GM18511 (cell line): ENCODE data around the gene SH3PXD2B.

Source experiments
- ATAC-seq: cut with Tn5 transposase; IDR thresholded peaks from one replicate; pipeline ENCODE4 v1.9.1; 2021; ENCODE audit warnings: mild to moderate bottlenecking, moderate library complexity; ENCODE audit not compliant: unreplicated experiment

Gene SH3PXD2B

DNA sequence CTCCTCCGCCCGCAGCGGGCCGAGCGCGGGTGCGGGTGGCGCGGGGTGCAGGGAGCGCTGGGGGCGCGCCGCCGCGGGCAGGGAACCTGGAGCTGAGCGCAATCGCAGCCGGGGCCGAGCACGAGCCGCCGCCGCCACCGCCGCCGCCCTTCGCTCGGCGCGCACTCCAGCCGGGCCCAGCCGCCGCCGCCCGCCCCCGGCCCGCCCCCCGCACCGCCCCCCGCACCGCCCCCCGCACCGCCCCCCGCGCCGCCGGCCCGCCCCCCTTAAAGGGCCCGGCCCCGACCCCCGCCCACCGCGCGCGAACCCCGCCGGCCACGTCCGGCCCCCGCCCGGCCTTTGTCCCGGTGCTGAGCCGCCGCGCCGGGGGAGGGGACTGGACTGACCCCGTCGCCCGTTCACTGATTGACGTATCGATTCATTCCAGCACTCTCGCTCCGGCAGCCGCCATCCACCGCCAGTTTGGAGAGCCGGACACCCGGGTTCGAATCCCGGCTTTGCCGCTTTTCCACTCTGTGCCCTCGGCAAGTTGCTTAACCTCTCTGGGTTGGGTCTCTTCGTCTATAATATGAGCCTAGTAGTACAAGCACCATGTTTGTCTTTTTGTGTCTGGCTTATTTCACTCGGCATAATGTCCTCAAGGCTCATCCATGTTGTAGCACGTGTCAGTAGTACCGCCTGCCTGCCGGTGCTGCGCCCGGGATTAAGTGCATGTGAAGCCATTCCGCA is at the start of gene SH3PXD2B:
Gene SH3PXD2B, minus strand, starts transcription at position 168 of the 729 bp plus-strand sequence. CDS start 173 bp downstream, outside the sequence.
- ATAC-seq, result no peak

DNA sequence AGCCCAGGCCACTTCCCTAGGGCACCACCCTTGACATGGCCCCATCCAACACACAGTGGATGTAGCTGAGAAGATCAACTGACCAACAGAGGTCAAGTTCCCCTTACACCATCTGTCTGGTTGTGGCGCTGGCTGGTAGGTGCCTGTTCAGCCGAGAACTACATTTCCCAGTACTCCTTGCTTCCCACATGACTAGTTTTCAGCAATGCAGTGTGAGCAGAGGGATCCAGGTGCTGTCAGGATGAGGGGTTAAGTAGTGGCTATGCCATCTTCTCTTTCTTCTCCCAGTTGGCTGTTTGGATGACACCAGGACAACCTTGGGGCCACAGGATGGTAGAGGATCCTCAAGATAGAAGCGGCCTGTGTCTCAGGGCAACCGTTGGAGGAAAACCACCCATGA is 48.6 kb upstream of the SH3PXD2B start:
- ATAC-seq, result no peak

DNA sequence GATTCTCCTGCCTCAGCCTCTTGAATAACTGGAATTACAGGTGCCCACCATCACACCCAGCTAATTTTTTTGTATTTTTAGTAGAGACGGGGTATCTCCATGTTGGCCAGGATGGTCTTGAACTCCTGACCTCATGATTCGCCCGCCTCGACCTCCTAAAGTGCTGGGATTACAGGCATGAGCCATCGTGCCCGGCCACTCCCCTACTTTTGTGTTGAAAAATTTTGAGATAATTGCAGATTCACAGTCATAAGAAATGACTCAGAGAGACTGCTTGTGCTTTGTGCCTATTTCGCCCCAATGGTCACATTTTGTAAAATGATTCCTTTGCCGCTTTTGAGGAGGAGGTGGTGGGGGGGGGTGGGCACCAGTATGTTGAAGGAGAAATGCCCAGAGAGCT is 48.1 kb upstream of the SH3PXD2B start:
- ATAC-seq, result no peak

DNA sequence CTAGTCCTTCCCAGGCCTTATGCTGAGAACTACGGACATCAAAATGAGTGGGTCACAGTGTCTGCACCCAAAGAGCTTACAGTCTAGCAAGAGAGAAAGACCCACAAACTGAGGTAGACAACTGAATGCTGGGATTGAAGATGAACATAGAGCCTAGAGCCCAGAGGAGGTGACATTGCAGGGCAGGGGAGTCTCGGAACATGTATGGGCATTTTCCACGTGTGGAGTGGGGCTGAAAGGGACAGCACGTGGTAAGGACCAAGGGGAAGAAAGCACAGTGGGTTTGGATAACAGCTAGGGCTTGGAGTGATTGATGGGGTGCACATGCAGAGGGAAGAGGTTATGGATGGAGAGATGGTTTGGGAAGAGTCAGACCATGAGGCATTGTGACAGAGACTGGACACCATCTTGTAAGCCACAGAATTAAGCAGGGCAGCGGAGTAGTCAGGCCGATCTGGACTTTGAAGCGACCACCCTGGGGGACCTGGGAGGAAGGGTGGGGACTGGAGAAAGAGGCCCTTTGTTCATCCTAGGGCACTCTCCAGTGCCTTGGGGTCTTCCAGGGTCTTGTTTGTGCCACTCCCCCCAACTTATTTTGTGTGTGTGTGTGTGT is 47.5 kb upstream of the SH3PXD2B start:
- no peak for ATAC-seq

DNA sequence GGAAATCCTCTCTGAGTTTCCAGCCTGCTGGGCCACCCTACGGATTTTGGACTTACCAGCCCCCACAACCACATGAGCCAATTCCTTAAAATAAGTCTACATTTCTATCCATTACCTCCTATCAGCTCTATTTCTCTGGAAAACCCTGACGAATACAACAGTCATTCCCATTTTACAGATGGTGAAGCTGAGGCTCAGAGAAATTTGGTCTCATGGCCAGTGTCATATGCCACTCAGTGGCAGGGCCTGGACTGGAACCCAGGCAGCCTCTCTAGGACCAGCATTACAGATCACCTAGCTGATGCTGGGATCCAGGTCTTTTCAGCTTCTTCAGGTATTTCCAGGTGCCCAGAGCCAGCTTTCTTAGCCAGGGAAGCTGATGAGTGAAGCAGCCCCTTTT is 45.0 kb upstream of the SH3PXD2B start:
- no peak for ATAC-seq

DNA sequence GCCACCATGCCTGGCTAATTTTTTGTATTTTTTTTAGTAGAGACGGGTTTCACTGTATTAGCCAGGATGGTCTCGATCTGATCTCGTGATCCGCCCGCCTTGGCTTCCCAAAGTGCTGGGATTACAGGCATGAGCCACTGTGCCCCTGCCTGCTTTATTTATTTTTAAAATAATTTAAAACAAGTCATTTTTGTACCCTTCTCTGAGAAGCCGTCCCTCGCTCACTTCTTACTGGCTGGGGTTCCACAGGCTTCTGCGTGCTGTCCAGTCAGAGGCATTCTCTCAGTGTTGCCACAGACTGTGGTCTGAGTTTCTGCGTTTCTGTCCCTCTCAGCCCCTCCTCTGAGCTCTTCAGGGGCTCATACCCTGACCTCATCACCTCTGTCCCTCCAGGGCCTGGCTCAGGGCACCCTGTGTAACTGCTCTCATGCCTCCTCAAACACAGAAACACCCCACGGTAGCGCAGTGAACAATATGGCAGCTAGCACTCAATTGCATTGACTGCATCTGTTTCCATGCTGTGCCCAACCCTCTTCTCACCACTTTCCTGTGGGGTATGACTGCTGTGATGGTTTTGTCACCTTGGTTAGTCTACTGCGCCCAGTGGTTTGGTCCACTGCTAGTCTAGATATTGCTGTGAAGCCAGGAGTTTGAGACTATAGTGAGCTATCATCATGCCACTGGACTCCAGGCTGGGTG is 44.3 kb upstream of the SH3PXD2B start:
- ATAC-seq, result no peak

DNA sequence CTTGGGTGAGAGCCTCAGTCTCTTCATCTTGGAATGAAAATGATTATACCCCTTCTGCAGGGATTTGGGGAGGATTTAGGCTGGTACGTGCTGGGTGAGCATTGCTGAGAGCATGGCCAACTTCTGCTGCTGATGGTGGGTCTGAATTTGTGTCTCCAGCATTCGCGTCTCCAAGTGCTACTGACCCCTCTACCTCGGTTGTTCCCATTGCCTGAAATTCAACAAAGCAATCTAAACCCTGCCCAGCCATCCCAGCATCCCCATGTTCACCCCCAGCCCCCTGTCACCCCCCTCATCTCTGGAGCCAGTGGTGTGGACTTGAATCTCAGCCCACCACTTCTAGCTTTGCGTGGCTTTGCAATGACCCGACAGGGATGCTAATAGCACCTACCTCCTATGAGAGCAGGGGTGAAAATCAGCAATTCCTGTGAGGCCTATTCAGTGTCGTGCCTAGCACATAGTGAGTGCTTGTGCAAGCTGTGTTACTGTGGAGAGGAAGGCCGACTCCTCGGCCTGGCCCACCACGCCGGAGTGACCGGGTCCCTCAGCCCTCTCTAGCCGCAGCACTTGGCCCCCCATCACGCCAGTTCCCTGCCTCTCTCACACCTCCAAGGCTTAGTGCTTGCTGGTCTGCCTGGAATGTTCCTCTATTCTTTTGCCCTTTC is 43.4 kb upstream of the SH3PXD2B start:
- ATAC-seq, result no peak

DNA sequence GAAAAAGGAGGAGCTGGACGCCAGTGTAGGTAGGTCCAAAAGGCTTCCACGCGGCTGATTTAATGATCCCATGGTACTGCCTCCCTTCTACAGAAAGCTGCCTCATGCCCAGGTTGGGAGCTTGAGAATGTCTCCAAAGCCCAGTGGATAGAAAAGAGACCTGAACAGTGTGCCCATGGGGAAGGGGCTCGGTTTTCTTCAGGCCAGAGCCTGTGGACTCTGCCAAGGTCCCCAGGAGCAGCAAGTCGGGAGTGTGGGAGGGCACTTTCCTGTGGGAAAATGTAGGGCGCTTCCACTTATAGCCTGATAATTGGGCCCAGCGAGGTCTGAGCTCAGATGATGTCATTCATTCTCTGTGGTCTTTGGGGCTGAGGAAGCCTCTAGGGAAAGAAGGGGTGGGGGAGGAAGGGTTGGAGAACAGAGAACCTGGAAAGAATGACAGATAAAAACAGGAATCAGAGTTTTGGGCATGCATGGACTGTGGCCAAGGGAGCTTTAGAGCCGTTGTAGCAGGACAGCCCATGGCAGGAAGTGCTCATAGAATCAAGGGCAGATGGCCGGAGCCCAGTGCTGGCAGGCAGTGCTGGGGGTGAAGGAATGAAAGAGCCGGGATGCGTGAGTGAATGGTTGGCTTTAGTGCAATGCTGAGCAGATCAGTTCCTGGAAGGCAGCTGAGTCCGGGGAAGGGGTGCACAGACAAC is 42.5 kb upstream of the SH3PXD2B start:
- no peak for ATAC-seq

DNA sequence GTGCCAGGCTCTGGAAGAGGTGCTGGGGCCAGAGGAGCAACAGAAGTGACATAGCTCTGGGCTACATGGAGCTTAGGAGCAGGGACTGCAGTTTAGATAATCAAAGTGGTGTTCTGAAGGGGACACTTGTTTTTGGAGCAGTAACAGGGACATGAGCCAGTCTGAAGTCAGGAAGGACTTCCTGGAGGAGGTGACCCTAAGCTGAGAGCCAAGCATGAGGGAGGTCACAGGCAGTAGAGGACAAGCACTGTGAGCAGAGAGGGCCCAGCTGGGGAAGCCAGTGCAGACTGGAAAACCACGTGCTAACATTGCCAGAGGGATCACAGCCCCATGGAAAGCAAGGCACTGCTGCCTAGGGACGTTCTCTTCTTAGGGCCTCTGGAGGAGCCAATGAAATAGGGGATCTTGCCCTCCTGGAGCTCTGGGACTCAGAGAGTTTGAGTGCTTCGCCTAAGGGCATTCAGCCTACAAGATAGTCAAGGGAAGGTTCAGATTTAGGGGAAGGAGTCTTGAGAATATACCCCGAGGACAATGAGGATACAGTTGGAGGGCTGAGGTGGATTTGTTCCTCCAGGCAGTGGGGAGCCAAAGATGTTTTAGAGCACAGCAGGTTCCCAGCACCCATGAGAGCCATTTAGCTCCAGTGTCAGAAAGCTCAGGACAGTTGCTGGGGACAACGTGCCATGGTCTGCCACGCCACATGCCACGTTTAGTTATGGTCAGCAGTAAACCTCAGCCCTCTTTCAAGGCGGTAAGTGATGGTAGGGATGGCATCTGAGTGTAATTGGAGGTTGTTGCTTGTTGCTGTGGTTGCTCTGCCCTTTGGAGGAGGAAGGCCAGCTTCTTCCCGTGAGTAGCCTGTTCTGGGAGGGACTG is 40.5 kb upstream of the SH3PXD2B start:
- ATAC-seq, result no peak

DNA sequence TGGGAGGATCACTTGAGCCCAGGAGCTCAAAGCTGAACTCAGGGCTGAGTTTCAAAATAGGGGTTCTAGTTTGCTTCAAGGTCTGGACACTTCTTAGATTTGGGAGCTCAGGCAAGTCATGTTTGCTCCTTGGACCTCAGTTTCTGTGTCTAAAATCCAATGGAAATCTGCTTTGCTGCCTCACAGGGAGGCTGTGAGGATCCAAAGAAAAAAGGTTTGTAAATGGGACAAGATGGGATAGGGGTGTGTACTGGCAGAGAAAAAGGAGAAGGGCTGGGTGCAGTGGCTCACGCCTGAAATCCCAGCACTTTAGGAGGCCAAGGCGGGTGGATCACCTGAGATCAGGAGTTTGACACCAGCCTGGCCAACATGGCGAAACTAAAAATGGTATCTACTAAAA is 39.6 kb upstream of the SH3PXD2B start:
- ATAC-seq, result no peak

DNA sequence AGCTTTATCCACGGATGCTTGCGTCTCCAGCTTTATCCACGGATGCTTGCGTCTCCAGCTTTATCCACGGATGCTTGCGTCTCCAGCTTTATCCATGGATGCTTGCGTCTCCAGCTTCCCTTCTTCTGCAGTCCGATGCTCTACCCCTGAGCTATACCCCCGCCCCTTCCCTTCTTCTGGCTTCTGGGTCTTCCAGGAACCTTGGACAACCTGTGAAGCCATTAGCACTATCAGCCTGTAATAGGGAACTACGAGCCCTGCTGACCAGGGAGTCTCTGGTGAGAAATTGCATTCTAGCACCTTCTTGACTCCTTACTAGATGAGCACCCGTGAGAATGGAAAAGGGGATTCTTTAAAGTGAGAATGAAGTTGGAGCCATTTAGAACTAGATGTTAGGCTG is 39.1 kb upstream of the SH3PXD2B start:
- ATAC-seq, result no peak

DNA sequence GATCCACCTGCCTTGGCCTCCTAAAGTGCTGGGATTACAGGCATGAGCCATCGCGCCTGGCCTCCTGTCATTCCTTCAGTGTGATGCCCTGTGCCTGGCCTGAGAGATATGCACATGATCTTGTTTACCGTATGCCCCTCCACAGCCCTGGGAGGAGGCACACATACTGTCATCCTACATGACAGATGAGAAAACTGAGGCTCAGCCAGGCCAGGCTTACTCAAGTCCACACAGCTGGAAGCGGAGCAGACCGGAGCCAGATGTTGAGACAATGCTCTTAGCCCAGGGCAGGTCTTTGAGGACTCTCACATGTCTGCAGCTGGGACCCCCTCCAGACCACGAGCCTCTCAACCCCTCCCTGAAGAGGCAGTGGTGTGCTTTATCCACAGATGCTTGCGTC is 38.7 kb upstream of the SH3PXD2B start:
- no peak for ATAC-seq

DNA sequence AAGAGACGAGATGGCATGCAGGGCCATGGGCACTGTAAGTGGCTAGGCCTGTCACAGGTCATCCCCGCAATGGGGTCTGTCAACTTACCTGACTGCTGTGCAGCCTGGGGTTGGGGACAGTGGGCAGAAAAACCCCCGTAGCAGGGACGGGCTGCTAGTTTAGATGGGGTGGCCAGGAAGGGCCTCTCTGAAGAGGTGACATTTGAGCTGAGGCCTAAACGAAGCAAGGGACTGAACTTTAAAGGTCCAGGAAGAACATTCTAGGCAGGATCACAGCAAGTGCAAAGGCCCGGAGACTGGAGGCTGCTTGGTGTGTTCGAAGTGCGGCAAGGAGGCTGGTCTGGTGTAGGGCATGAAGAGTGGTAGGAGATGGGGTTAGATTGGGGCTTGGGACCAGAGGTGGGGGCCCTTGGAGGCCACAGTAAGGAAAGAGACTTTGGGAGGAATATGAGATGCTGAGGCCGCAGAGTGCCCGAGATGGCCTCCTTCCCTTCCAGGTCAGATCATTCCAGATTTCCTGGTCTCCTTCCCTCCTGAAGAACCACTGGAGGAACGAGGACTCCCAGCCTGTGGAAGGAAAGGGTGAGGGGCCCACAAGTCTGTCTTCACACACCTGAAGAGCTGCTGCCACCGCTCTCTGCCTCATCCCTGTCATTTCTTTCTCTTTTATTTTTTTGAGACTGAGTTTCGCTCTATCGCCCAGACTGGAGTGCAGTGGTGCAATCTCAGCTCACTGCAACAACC is 37.9 kb upstream of the SH3PXD2B start:
- no peak for ATAC-seq

DNA sequence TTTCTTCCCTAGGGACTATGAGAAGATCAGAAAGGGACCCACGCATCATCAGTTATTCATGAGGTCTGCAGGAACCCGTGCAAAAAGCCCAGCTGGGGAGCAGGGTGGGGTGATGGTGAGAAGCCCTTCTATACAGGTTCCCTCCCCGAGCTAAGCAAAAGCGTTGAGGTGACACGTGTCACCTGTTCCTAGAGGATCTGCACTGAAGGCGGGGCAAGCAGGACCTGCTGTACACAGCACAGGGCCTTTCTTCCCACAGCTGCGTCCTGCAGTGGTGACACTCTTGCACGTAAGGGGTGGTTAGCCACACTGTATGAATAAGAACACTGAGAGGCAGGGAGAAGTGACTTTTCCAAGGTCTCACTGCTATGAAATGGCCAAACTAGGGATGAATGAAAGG is 37.2 kb upstream of the SH3PXD2B start:
- no peak for ATAC-seq

DNA sequence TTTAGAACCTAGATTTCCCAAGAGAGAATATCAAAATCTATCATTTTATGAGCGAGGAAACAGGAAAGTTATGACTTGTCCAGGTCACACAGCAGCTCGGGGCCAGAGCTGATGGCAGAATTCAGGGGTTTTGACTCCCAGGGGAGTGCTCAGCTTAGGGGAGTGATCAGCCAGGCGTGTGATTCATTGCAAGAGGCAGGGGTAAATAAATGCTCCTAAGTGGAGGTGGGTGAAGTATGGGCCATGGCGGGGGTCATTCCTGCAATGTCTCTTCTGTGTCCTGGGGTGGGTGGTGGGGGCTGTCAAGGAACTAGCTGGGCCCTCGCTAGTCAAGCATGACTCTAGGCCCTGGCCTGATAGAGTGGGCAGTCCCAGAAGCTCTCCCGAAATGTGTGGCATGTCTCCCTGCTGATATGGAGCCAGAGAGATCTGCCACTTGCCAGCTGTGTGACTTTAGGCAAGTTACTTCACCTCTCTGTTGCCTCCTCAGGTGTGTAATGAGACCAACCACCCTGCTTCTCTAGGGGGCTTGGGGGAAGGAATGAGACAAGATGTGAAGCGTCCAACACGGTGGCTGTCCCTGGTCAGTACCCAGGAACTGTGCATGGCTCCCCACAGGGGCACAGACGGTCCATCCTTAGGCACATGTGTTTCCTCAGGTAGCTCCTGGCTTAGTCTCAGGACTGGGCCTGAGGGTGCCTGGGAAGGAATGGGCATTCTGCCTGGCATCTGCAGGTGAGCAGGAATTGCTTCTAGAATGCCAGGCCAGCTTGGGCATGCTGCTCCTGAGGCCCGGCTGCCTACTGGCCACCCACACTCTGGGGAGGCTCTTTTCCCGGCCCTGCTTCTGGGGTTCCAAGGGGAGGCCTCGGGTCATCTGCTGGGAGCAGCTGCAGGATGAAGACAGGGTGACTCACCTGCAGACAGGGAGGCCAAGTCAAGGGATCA is 36.5 kb upstream of the SH3PXD2B start:
- ATAC-seq, result no peak

DNA sequence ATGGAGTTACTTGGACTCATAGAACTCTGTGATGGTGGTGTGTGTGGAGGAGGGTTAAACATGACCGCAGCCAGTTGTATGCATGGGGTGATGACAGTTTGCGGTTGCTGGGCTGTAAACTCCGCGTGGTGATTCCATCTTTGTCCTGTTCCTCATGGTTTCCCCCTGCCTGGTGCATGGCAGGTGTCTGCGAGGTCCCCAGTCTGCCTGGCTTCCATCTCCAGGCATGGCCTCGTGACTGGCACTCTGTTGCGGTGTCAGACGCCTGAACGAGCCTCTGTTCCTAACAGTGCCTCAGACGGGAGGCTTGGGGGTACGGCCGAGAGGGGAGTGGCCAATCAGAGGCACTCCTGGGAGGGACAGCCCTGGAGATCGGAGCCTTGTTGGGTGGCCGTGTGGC is 33.9 kb upstream of the SH3PXD2B start:
- ATAC-seq, result no peak

DNA sequence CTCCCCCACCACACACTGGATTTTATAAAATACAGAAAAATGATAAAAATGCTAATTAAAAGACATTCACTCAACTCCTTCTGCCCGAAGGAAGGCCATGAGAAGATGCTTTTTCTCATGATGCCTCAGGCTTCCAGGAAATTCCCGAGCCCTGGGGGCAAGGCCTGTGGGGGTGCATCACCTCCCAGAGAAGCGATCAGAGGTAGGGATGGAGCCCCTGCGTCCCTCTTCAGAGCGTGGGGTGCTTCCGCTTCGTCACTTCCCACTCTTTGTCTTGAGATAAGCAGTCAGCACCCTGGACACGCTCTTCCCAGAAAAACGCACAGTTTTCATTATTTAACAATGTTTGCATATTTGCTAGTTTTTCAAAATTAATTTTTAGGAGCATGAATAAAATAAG is 33.3 kb upstream of the SH3PXD2B start:
- ATAC-seq, result no peak

DNA sequence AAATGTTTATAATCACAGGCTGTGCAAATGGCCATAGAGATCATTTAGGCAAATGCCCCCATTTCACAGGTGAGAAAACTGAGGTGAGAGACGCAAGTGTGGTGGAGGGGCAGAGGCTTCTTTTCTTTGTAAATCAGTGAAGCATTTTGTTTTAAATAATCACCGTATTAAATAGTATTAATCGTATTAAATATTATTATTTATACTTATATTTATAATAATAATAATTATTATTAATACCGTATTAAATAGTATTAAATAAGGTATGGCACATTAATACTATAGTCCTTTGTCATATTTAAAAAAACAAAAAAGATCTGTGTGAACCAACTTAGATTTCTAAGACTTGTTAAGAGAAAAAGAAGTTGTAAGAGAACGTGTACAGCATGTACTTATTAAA is 32.6 kb upstream of the SH3PXD2B start:
- no peak for ATAC-seq
